Upper lobe of left lung (tissue), 4 donors: Measurements from ENCODE around the gene TBC1D17.

ENCODE experiments used
- POLR2A ChIP-seq, 4 donors: fragments of 450-650 bp; IDR thresholded peaks; one replicate each; pipeline ENCODE4 v1.5.1; 2016 to 2017; ENCODE audit warnings: antibody characterized with exemption in 4 of 4, mild to moderate bottlenecking in 2 of 4
- POLR2AphosphoS5 ChIP-seq, 2 donors: sonication (generic); formaldehyde crosslinking; IDR thresholded peaks; one replicate each; pipeline ENCODE4 v1.5.1; 2017; ENCODE audit warnings: antibody characterized with exemption in 2 of 2
- TF ChIP-seq, protein P1 (sequence below), 6 experiments: fragments of 450-650 bp in 4 of 6; fragments of 200-600 bp in 2 of 6; sonication (generic) in 2 of 6; IDR thresholded peaks; one replicate each; pipeline ENCODE4 v1.5.1; 2016 to 2019; ENCODE audit warnings: antibody characterized with exemption in 6 of 6

DNA sequence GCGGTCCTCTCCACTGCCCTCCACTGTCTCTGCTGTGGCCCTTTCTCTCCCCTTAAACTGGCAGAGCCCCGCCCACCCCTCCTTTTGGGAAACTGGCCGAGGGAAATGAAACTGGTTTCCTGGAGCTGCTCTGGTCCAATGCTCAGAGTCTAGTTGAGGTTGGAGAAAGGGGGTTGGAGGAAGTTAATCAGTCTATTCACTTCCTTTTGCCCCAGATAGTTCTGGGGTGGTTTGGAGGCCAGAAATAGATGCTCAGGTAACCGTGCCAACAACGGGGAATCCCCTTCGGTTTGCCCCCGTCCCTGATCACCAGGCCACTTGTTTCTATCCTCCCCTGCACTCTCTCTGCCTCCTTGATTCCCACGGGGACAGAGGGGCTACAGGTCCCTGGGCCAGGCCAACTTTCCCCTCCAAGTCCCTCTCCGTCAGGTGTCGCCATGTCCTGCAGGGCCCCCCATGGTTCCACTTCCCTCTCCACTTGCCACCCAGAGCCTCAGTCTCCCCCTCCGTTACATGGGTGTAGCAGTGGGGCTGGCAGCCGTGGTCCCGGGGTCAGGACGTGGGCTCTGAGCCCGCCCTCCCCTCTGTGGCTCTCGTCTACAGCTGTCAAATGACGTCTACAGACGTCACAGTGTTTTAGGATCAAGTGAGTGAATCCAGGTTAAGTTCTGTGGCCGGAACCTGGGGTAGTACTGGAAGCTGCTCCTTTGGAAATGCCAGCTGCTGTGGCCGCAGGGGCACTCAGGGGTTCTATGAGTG, 19.5 kb downstream of the TBC1D17 start, which contains the start of gene IL4I1:
- TF ChIP-seq, protein P1, sequence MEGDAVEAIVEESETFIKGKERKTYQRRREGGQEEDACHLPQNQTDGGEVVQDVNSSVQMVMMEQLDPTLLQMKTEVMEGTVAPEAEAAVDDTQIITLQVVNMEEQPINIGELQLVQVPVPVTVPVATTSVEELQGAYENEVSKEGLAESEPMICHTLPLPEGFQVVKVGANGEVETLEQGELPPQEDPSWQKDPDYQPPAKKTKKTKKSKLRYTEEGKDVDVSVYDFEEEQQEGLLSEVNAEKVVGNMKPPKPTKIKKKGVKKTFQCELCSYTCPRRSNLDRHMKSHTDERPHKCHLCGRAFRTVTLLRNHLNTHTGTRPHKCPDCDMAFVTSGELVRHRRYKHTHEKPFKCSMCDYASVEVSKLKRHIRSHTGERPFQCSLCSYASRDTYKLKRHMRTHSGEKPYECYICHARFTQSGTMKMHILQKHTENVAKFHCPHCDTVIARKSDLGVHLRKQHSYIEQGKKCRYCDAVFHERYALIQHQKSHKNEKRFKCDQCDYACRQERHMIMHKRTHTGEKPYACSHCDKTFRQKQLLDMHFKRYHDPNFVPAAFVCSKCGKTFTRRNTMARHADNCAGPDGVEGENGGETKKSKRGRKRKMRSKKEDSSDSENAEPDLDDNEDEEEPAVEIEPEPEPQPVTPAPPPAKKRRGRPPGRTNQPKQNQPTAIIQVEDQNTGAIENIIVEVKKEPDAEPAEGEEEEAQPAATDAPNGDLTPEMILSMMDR (IDR thresholded peaks at IDR 0.05): no peak
- TF ChIP-seq POLR2A (IDR thresholded peaks at IDR 0.05) (peak in 1 of 4 donors; percentile 44), POLR2AphosphoS5 (IDR thresholded peaks at IDR 0.05) (no peak)
